HL-60 (cell line): ENCODE measurements around the gene ZNF280D.

Source experiments
- GABPA ChIP-seq: IDR thresholded peaks from 2 replicates; pipeline ENCODE4 v1.6.1; 2012; ENCODE audit warnings: low read depth
- POLR2AphosphoS5 ChIP-seq: IDR thresholded peaks from 2 replicates; pipeline ENCODE4 v1.6.1; 2012; ENCODE audit warnings: low read depth
- SPI1 ChIP-seq: IDR thresholded peaks from 2 replicates; pipeline ENCODE4 v1.6.1; 2012; ENCODE audit warnings: low read depth, mild to moderate bottlenecking, borderline replicate concordance
- TF ChIP-seq, protein P1 (sequence below): IDR thresholded peaks from one replicate; pipeline ENCODE4 v1.5.1; 2011; ENCODE audit warnings: low read length, control low read depth, inconsistent platforms; ENCODE audit not compliant: insufficient read depth

DNA sequence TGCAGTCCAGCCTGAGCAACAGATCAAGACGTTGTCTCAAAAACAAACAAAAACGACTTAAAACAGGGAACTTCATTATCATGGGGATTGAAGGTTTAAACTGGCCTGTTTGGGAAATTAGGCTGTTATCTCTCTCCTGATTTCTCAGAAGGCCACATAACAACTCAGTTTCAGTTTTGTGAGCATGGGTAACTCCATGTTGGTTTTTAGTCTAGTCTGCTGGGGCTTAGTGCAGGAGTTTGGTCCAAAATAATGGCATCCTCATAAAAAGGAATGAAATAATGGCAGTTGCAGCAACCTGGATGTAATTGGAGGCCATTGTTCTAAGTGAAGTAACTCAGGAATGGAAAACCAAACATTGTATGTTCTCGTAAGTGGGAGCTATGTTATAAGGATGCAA is 2.3 kb upstream of the ZNF280D start:
- TF ChIP-seq, protein P1, sequence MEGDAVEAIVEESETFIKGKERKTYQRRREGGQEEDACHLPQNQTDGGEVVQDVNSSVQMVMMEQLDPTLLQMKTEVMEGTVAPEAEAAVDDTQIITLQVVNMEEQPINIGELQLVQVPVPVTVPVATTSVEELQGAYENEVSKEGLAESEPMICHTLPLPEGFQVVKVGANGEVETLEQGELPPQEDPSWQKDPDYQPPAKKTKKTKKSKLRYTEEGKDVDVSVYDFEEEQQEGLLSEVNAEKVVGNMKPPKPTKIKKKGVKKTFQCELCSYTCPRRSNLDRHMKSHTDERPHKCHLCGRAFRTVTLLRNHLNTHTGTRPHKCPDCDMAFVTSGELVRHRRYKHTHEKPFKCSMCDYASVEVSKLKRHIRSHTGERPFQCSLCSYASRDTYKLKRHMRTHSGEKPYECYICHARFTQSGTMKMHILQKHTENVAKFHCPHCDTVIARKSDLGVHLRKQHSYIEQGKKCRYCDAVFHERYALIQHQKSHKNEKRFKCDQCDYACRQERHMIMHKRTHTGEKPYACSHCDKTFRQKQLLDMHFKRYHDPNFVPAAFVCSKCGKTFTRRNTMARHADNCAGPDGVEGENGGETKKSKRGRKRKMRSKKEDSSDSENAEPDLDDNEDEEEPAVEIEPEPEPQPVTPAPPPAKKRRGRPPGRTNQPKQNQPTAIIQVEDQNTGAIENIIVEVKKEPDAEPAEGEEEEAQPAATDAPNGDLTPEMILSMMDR = no peak
- no peak for TF ChIP-seq GABPA
- TF ChIP-seq POLR2AphosphoS5 = no peak
- TF ChIP-seq SPI1 = no peak
